NCI-H748 (cell line): ENCODE data around the gene RNGTT.
A peak's percentile ranks its signal among the peaks of the same experiment; 100 is the strongest.
"Not testable (repeated sequence)": the region's sequence is repeated elsewhere in the genome, so short reads cannot be mapped to it uniquely, and the experiment has no call there.

Experiments
- DNase-seq: peaks from one replicate; lab custom pipeline; 2025; ENCODE audit not compliant: unreplicated experiment; lab: John Stamatoyannopoulos, UW

Gene RNGTT

GRCh38 chr6:88972504-88973423, 9.3 kb upstream of the RNGTT start:
- DNase-seq = peak; percentile 54

GRCh38 chr6:88970301-88970700, 6.9 kb upstream of the RNGTT start:
- DNase-seq = no peak

GRCh38 chr6:88969255-88969654, 5.8 kb upstream of the RNGTT start:
- DNase-seq = not testable (repeated sequence)

GRCh38 chr6:88967891-88968290, 4.5 kb upstream of the RNGTT start:
- no peak for DNase-seq

GRCh38 chr6:88965691-88966090, 2.3 kb upstream of the RNGTT start:
- DNase-seq = no peak

GRCh38 chr6:88964509-88964908, 1.1 kb upstream of the RNGTT start:
- peak; percentile 29 for DNase-seq

GRCh38 chr6:88958842-88959241, 4.6 kb downstream of the RNGTT start:
- no peak for DNase-seq

- no peak for DNase-seq
Measured at GRCh38 chr6:88953550-88954386, 9.7 kb downstream of the RNGTT start.

- DNase-seq = no peak
Measured at GRCh38 chr6:88952065-88952704, 11.2 kb downstream of the RNGTT start.

GRCh38 chr6:88945415-88946008, 17.9 kb downstream of the RNGTT start:
- DNase-seq = no peak

GRCh38 chr6:88933521-88933920, 29.9 kb downstream of the RNGTT start:
- DNase-seq = no peak

GRCh38 chr6:88932019-88932418, 31.4 kb downstream of the RNGTT start:
- not testable (repeated sequence) for DNase-seq

- no peak for DNase-seq
Measured at GRCh38 chr6:88922775-88923548, 40.5 kb downstream of the RNGTT start.

GRCh38 chr6:88921734-88922133, 41.7 kb downstream of the RNGTT start:
- DNase-seq = no peak

- no peak for DNase-seq
Measured at GRCh38 chr6:88920774-88921733, 42.4 kb downstream of the RNGTT start.

GRCh38 chr6:88920088-88920487, 43.3 kb downstream of the RNGTT start:
- DNase-seq = no peak

GRCh38 chr6:88919032-88919431, 44.4 kb downstream of the RNGTT start:
- DNase-seq = no peak

GRCh38 chr6:88916615-88917208, 46.7 kb downstream of the RNGTT start:
- DNase-seq = no peak
